Neural cell (in vitro differentiated cells): ENCODE data around the gene CD8A.
"Not testable (repeated sequence)": the region's sequence is repeated elsewhere in the genome, so short reads cannot be mapped to it uniquely, and the experiment has no call there.

Experiments
- CTCF ChIP-seq: fragments of 450-650 bp; IDR thresholded peaks from 2 replicates; pipeline ENCODE4 v1.5.1; 2014; ENCODE audit warnings: antibody characterized with exemption, mild to moderate bottlenecking, moderate library complexity; ENCODE audit not compliant: poor library complexity, severe bottlenecking
- EP300 ChIP-seq: fragments of 450-650 bp; conservative IDR thresholded peaks from 2 replicates; pipeline ENCODE4 v1.6.1; 2014; ENCODE audit warnings: antibody characterized with exemption, mild to moderate bottlenecking, moderate library complexity; ENCODE audit not compliant: poor library complexity, severe bottlenecking
- EZH2 ChIP-seq: fragments of 200-600, 300-800 bp; shearing (Covaris generic), sonication (generic); IDR thresholded peaks from 2 replicates; pipeline ENCODE4 v1.6.1; 2014; ENCODE audit warnings: antibody characterized with exemption, low read length, borderline replicate concordance, mild to moderate bottlenecking; ENCODE audit not compliant: insufficient read depth, poor library complexity, severe bottlenecking
- MXI1 ChIP-seq: fragments of 450-650 bp; conservative IDR thresholded peaks from 2 replicates; pipeline ENCODE4 v1.6.1; 2014; ENCODE audit warnings: antibody characterized with exemption, mild to moderate bottlenecking; ENCODE audit not compliant: poor library complexity, severe bottlenecking
- POLR2AphosphoS5 ChIP-seq: IDR thresholded peaks from 2 replicates; pipeline ENCODE4 v1.6.1; 2012
- RAD21 ChIP-seq: fragments of 450-650 bp; conservative IDR thresholded peaks from 2 replicates; pipeline ENCODE4 v1.6.1; 2014; ENCODE audit warnings: antibody characterized with exemption, mild to moderate bottlenecking, moderate library complexity
- REST ChIP-seq: IDR thresholded peaks from 2 replicates; pipeline ENCODE4 v1.6.1; 2012; ENCODE audit warnings: borderline replicate concordance
- SMC3 ChIP-seq: fragments of 450-650 bp; conservative IDR thresholded peaks from 2 replicates; pipeline ENCODE4 v1.6.1; 2014; ENCODE audit warnings: antibody characterized with exemption, mild to moderate bottlenecking, moderate library complexity; ENCODE audit not compliant: poor library complexity

- not testable (repeated sequence) for TF ChIP-seq CTCF, REST, EP300, POLR2AphosphoS5, EZH2, RAD21, MXI1, SMC3
These were observed 48.7 kb upstream of the CD8A start for GRCh38 chr2:86839455-86839854.
